Transverse colon (tissue), 4 donors: Measurements from ENCODE around the gene PPP1R7. TPM values are rescaled to one million over a fixed set of nuclear protein-coding genes. Genes with fewer than 3 reads are reported as not detected.

Experiments
- DNase-seq: peaks from one replicate; pipeline ENCODE4 v3.0.0-alpha.2; 2019
- H3K27ac ChIP-seq, 4 donors: fragments of 200-600 bp; sonication (generic); 2 replicates each; pipeline ENCODE4 v1.5.1; 2016 to 2018; ENCODE audit warnings: inconsistent platforms in 4 of 4
- H3K27me3 ChIP-seq: fragments of 200-600 bp; sonication (generic); 2 replicates; pipeline ENCODE4 v1.5.1; 2017; ENCODE audit warnings: inconsistent platforms
- H3K36me3 ChIP-seq, 4 donors: fragments of 200-600 bp; sonication (generic); 2 replicates each; pipeline ENCODE4 v1.5.1; 2017 to 2019; ENCODE audit warnings: inconsistent platforms in 4 of 4
- H3K4me1 ChIP-seq, 4 donors: fragments of 200-600 bp; sonication (generic); 2 replicates each; pipeline ENCODE4 v1.5.1; 2017 to 2020; ENCODE audit warnings: inconsistent platforms in 4 of 4
- H3K4me3 ChIP-seq, 4 donors: fragments of 200-600 bp; sonication (generic); 1 replicate in 1 of 4; 2 replicates in 3 of 4; pipeline versions ENCODE4 v1.5.1 to v1.6.1; 2017 to 2019; ENCODE audit warnings: inconsistent platforms in 4 of 4
- H3K9me3 ChIP-seq, 2 donors: fragments of 200-600 bp; sonication (generic); 2 replicates each; pipeline ENCODE4 v1.5.1; 2017 to 2019; ENCODE audit warnings: inconsistent platforms in 2 of 2
- EP300 ChIP-seq: sonication (generic); formaldehyde crosslinking; IDR thresholded peaks from one replicate; pipeline ENCODE4 v1.6.1; 2017; ENCODE audit warnings: antibody characterized with exemption, low read depth
- POLR2A ChIP-seq: fragments of 450-650 bp; IDR thresholded peaks from one replicate; pipeline ENCODE4 v1.6.1; 2016; ENCODE audit warnings: antibody characterized with exemption, mild to moderate bottlenecking, moderate library complexity
- POLR2AphosphoS5 ChIP-seq, 3 donors: sonication (generic); formaldehyde crosslinking; IDR thresholded peaks; one replicate each; pipeline ENCODE4 v1.6.1; 2016; ENCODE audit warnings: antibody characterized with exemption in 3 of 3
- WGBS, 2 donors: methylation state at CpG; one replicate each; pipeline ENCODE4 v1.1.5; 2018; ENCODE audit warnings: low coverage in 1 of 2; 5-methylcytosine and 5-hydroxymethylcytosine counted together
- in situ Hi-C, 4 donors: fragments of 200-750 bp; cut with MboI; loops; one replicate each; pipeline versions ENCODE4 v1.15.0 to v1.15.1; 2017; ENCODE audit warnings: low sequenced_read_pairs in 3 of 4, low pct_ligation_motif_present in 1 of 4, low pct_unique_long_range_greater_than_20kb in 1 of 4
- intact Hi-C: fragments of 100-400 bp; cut with DNase I; formaldehyde crosslinking; loops from one replicate; pipeline ENCODE4 v1.15.1; 2023; ENCODE audit warnings: low total_unique reads
- small RNA-seq, 4 donors: library from RNA; depleted of rRNA; stranded (forward); fragments of <200 nt; gene quantifications; one replicate each; pipeline ENCODE3, GENCODE V24; 2016
- total RNA-seq, 4 donors: library from RNA; depleted of rRNA; stranded (reverse); fragments of >200 nt; gene quantifications; one replicate each; pipeline ENCODE4 v1.1.0, GENCODE V29; 2016
- TF ChIP-seq, protein P1 (sequence below), 5 experiments: fragments of 200-600 bp in 3 of 5; fragments of 450-650 bp in 2 of 5; sonication (generic) in 3 of 5; IDR thresholded peaks; 1 replicate in 2 of 5; 2 replicates in 3 of 5; pipeline ENCODE4 v1.5.1; 2016 to 2017; ENCODE audit warnings: antibody characterized with exemption in 5 of 5, inconsistent platforms in 3 of 5, mild to moderate bottlenecking in 2 of 5, moderate library complexity in 1 of 5

Gene PPP1R7
- total RNA-seq, 4 donors from 2014 or later: 10.8 to 84.2 (median 46.5) TPM

- TF ChIP-seq POLR2A (no peak), POLR2AphosphoS5 (IDR thresholded peaks at IDR 0.05) (no peak), EP300 (no peak)
- TF ChIP-seq, protein P1, sequence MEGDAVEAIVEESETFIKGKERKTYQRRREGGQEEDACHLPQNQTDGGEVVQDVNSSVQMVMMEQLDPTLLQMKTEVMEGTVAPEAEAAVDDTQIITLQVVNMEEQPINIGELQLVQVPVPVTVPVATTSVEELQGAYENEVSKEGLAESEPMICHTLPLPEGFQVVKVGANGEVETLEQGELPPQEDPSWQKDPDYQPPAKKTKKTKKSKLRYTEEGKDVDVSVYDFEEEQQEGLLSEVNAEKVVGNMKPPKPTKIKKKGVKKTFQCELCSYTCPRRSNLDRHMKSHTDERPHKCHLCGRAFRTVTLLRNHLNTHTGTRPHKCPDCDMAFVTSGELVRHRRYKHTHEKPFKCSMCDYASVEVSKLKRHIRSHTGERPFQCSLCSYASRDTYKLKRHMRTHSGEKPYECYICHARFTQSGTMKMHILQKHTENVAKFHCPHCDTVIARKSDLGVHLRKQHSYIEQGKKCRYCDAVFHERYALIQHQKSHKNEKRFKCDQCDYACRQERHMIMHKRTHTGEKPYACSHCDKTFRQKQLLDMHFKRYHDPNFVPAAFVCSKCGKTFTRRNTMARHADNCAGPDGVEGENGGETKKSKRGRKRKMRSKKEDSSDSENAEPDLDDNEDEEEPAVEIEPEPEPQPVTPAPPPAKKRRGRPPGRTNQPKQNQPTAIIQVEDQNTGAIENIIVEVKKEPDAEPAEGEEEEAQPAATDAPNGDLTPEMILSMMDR (IDR thresholded peaks at IDR 0.05): no peak
- H3K27ac ChIP-seq: no peak overlapping the region
- no peaks in the 10 kb centered on the region for H3K27me3 ChIP-seq
- no peak for DNase-seq
- 54 to 93% methylated on average over 2 to 29 of the region's 29 CpGs for WGBS, 2 donors
- peaks cover 0 to 68% (median 38%) of the 10 kb centered on the region in 4 donors for H3K36me3 ChIP-seq
- intact Hi-C loops (no loop called here), in situ Hi-C loops (no loop called here)
- no peaks in the 10 kb centered on the region for H3K9me3 ChIP-seq
- H3K4me3 ChIP-seq: no peak overlapping the region
- no peaks in the 10 kb centered on the region for H3K4me1 ChIP-seq
These were observed 79.5 kb downstream of the PPP1R7 start for GRCh38 chr2:241229563-241230401.

- Histone ChIP-seq H3K4me3 (no peak overlapping the region), H3K9me3 (no peaks in the 10 kb centered on the region), H3K27ac (no peak overlapping the region), H3K4me1 (no peaks in the 10 kb centered on the region), H3K36me3 (peaks cover 0 to 75% (median 41%) of the 10 kb centered on the region in 4 donors), H3K27me3 (no peaks in the 10 kb centered on the region)
- in situ Hi-C loops (no loop called here), intact Hi-C loops (no loop called here)
- TF ChIP-seq, protein P1 (IDR thresholded peaks at IDR 0.05): no peak
- TF ChIP-seq POLR2AphosphoS5 (IDR thresholded peaks at IDR 0.05) (no peak), POLR2A (no peak), EP300 (no peak)
- WGBS, 2 donors: 84 to 95% methylated on average over 4 to 19 of the region's 19 CpGs
- no peak for DNase-seq
These were observed 80.2 kb downstream of the PPP1R7 start for GRCh38 chr2:241230435-241230834.

- H3K9me3 ChIP-seq: no peaks in the 10 kb centered on the region
- in situ Hi-C loops (no loop called here), intact Hi-C loops (no loop called here)
- no peak for DNase-seq
- TF ChIP-seq, protein P1 (IDR thresholded peaks at IDR 0.05): no peak
- TF ChIP-seq POLR2A: no peak
- H3K4me1 ChIP-seq: no peaks in the 10 kb centered on the region
- no peak overlapping the region for H3K27ac ChIP-seq
- no peaks in the 10 kb centered on the region for H3K27me3 ChIP-seq
- 82 to 95% methylated on average over 8 to 12 of the region's 13 CpGs for WGBS, 2 donors
- H3K36me3 ChIP-seq: peaks cover 0 to 91% (median 50%) of the 10 kb centered on the region in 4 donors
- H3K4me3 ChIP-seq: no peak overlapping the region
These were observed 82.7 kb downstream of the PPP1R7 start for GRCh38 chr2:241232736-241233575.

Small RNAs within 50 kb of the gene (small RNA-seq; reads per million reads assigned to genes)
- 0 reads per million in 4 donors for gene AC005237.2

Other genes with a start within 250 kb of the PPP1R7 start
- not detected for gene CROCC2, start 244.1 kb upstream of the PPP1R7 start, total RNA-seq
- gene SNED1, start 151.8 kb upstream of the PPP1R7 start, total RNA-seq: 10 to 100 TPM in 3 of 4 donors, 1 to 10 TPM in 1; 8.2 to 65.5 (median 30.0) TPM
- 100 to 1,000 TPM in 1 of 4 donors, 10 to 100 TPM in 3; 25.4 to 161 (median 34.3) TPM for gene MTERF4, start 48.2 kb upstream of the PPP1R7 start, total RNA-seq
- gene PASK, start 995 bp upstream of the PPP1R7 start, total RNA-seq: 10 to 100 TPM in 2 of 4 donors, 1 to 10 TPM in 2; 7.0 to 35.2 (median 19.1) TPM
- gene ANO7, start 38.2 kb downstream of the PPP1R7 start, total RNA-seq: 100 to 1,000 TPM in 1 of 4 donors, 10 to 100 TPM in 3; 37.2 to 202 (median 71.0) TPM
- gene HDLBP, start 165.2 kb downstream of the PPP1R7 start, total RNA-seq: 1,000 to 10,000 TPM in 1 of 4 donors, 100 to 1,000 TPM in 3; 168 to 1,885 (median 314) TPM
- 100 to 1,000 TPM; 116 to 264 (median 180) TPM for gene SEPTIN2, start 165.5 kb downstream of the PPP1R7 start, total RNA-seq
- gene FARP2, start 205.8 kb downstream of the PPP1R7 start, total RNA-seq: 100 to 1,000 TPM in 3 of 4 donors, 10 to 100 TPM in 1; 96.5 to 164 (median 136) TPM